GM18526 (cell line): Measurements from ENCODE around the gene PLGRKT.

Experiments used
- POLR2A ChIP-seq: IDR thresholded peaks from 3 replicates; pipeline ENCODE4 v1.6.1; 2011; ENCODE audit not compliant: insufficient read length; ENCODE audit errors: extremely low read depth

PLGRKT gene

DNA sequence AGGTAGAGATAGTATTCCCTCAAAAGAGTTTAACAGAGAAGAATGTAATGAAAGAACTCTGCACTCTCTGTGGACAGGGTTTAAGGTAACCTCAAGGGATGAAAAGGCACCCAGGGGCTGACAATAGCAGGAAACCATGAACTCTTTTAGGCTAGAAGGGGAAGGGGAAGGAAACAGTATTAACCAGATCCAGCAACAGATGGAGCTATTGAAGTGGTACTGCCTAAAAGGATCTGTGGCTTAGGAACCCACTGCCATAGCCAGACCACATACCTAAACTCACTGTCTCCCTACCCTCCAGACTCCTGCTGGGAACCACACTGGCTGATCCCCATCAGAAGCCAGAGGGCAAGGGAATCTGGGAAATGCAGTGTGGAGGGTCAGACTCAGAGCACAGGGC is 35.5 kb downstream of the PLGRKT start:
- no peak for TF ChIP-seq POLR2A

DNA sequence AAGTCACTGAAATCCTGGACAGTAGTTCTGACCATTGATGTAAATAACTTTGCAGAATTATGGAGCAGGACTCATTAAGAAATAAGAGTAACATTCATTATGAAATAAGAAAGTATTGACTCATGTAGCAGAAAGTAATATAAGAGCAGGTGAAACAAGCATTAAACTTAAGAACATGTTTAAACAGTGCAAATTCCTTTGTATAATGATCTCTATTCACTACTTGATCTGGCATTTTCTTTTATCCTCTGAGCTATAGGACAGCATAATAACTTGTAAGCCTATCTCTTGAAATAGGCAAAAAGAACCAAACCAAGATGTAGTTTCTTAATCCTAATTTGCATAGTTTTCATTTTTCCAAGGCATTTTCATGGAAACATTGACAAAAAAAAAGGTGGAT is 42.3 kb downstream of the PLGRKT start:
- no peak for TF ChIP-seq POLR2A

DNA sequence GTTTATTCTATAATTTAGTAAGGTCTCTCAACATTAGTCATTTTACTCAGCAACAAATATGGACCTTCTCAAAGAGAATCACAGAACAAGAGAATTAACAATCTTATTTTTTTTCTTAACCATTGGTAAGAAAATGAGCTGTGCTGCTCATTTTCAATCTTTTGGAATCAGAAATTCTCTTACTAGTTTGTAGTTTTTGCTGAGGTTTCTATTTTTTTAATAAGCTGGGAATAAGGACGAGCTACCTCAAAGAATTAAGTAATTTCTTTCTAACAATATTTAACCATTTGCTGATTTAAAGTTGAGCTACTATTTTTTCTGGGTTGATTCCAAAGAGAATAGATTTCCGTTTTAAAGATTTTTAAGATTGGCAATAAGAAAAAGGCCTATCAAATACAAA is 44.2 kb downstream of the PLGRKT start:
- TF ChIP-seq POLR2A = no peak

DNA sequence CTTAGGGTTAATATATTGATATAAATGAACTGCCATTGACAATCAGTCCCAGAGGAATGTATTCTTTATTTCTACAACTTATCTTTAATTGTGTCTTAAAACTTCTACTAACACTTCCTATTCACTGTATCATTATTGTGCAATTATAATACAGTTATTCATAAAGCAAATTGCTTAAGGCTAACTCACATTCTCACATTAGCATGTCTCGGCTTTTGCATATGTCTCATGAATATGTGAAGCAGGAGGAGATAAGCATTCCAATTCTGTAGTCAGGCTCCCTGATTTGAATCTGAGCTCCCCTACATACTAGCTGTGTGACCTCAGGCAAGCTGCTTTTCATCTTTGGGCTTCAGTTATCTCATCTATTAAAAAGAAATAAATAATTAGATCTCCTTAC is 45.4 kb downstream of the PLGRKT start:
- TF ChIP-seq POLR2A = no peak

DNA sequence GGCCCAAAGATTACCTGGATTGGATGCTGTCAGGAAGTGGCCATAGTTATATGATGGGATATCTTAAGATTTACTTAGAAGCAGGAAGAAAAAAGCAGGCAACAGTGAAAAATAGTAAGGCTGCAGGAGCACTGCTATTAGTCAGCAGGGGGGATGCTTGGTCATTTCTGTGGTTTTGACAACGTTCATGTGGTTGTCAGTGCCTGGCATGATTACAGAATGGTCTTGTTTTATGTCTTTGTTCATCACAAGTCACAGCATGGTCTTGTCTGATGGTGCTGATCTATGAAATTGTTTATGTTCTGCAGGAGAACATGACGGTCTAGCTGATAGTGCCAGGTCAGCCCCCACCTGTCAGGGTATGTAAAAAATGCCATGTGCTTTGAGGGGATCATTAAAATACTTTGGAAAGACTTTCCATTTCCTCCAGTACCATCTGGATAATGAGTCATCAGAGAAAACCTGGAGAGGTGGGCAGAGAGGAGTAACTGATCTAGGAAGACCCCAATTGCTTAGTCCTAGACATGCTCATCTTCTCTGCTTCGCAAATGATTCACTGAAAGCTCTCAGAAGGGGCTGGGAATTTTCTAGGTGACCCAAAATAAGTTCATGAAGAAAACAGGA is 48.5 kb downstream of the PLGRKT start:
- TF ChIP-seq POLR2A = no peak

DNA sequence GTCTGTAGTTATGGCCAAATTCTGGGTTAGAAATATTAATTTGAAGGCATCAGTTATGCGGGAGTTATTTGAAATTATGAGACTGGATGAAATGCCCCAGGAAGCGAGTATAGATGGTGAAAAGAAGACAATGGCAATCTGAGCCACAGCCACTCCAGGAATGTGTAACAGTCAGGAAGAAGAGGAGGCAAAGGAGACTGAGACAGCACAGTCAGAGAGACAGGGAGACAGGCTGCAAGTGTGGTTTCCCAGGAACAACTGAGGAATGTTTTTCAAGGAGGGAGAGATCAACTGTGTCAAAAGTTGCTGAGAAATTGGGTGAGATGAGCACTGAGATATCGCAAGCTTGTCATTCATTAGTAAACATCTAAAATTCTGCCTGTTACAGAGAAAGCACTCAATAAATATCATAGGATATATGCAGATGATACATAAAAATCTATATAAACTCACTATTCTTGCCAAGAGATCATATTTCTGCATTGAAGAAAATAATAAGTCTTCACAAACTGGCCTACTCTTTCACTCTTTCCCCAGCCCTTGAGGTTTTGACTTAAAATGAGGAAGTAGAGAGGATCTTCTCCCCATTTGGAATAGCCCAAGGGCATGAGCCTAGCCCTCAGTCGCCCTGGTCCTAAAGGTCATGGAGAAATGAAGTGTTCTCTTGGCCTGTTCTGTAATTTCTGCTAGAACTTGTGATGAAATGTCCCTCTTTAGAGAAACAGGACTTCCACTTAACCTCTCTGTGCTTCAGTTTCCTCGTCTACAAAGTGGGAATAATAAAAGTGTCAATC is 49.5 kb downstream of the PLGRKT start:
- TF ChIP-seq POLR2A = no peak

DNA sequence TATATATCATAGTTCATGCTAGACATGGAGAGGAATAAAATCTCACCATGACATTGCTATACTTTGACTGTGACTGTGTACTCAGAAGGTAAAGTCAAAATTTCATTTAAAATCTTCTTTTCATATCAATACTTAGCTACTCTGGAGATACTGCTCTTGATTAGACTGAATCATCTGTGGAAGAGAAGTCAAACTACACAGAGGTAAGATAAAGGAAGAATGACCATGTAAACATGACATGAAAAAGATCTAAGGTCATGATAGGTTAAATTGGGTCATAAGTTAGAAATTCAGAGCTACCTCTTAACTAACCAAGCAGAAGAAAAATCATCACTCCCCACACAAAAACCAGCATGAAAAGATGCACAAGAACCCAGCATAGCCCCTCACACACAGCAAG is 53.3 kb downstream of the PLGRKT start:
- no peak for TF ChIP-seq POLR2A

DNA sequence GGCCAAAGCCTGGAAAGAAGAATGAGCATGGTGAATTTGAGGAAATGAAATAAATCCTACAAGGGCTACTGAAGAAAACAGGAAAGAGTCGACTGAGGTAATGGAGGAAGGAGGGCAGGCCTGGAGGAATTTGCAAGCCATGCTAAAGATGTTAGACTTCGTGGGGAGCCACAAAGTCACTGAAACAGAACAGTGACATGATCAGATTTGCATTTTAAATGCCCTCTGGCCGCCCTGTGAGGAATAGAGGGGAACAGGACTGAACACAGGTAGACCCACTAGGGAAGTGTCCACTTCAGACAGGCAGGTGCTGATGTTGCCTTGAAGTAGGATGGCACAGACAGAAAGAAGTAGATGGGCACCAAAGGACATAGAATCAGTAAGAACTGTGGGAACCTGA is 55.2 kb downstream of the PLGRKT start:
- TF ChIP-seq POLR2A = no peak

DNA sequence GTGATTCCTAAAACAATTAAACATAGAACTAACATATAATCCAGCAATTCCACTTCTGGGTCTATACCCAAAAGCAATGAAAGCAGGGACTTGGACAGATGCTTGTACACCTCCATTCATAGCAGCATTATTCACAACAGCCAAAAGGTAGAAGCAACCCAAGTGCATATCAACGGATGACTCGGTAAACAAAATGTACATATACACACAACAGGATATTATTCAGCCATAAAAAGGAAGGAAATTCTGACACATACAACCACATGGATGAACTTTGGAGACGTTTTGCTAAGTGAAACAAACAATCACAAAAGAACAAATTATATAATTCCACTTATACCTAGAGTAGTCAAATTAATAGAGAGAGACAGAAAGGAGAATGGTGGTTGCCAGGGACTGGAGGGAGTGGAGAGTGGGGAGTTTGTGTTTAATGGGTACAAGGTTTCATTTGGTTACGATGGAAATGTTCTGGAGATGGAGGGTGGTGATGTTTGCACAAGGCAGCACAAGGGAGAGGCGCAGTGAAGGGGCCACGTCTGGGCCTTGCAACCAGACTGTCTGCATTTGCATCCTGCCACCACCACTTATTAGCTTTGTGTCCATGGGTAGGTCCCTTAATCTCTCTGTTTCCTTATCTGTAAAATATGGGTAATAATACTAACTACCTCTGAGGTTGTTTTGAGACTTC is 61.8 kb downstream of the PLGRKT start:
- no peak for TF ChIP-seq POLR2A

DNA sequence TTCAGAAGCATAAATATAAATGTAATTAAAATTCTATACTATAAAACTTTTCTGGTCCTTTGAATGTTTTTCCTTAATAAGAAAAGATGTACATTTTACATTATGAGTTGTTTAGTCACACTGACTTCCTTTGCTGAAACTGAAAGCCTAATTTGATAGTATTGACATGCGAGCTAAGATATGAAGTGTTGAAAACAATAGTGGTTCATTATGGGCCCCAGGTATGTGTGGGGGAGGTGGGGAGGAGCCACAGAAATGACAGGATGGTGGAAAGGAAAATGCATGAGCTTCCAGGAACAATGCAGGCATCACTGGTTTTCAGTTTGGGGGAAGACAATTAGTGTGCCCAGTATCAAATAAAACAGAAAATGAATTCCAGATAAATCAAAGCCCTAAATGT is 62.6 kb downstream of the PLGRKT start:
- no peak for TF ChIP-seq POLR2A

DNA sequence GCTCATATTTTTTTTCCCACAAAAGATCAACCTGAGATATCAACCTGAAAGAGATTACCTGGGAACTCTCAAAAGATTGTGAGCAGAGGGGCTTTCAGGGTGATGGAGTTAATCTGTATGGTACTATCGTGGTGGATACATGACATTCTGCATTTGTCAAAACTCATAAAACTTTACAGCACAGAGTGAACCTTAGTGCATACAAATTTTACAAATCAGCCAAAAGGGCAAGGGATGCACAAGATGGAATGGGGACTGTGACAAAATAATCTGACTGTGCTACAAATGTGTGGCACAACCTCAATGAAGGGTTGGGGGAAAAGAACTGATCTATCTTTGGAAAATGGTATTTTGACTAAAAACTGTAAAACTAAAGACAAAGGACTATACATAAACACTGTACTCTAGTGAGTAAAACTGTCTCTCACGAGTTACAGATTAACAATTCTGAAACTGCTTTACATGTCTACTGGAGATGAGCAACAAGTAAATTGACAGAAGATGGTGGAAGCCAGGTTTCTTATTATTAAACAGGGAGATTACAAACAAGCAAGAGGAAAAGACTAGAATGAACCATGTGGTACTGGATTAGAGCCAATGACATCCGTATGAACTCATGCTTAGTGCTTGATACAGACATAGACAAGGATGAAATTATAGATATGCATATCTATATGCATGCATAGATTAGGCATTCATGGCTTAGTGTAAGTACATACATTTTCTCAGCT is 73.3 kb downstream of the PLGRKT start:
- no peak for TF ChIP-seq POLR2A

DNA sequence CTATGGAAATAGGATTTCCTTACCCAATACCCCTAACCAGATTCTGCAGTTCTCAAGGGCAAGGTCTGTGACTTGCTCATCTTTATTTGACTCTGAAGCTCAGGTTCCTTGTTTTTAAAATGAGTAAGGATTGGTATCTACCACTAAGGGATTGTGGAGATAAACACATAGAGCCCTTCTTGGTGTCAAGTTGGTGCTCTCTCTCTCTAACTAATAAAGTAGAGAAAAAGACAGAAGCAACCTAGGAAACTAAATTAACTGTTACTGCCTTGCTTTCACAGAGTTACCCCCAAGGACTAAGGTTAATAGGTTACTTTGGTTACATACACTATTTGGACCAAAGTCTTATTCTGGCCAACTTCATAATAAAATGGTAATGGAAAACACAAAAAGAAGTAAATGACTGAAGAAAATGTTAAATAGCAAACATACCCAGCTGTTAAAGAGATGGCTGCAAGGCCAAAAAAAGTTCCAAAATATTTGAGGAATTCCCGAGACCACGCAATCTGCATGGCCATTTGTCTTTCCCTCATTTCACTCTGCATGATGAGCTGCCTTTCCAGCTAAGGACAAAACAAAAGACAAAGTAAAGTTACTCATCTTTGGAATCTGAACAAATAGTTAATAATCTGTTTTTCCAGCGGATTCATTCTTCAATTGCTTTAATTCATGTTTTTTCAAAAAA is 76.3 kb downstream of the PLGRKT start:
- TF ChIP-seq POLR2A = no peak

DNA sequence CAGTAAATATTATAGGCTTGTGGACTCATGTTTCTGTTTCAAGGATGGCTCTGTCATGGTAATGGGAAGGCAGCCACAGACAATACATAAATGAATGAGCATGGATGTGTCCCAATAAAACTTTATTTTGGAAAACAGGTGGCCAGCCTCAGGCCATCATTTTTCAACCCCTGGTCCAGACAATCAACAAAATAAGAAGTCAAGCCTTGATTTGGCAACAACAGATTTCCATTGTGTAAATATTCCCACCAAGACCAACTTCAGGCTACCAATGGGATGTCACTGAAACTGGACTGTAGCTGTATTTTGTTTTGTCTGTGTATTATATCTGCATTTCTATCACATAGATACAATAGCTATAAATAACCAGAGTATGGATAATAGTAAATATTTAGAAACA is 77.4 kb downstream of the PLGRKT start:
- no peak for TF ChIP-seq POLR2A

DNA sequence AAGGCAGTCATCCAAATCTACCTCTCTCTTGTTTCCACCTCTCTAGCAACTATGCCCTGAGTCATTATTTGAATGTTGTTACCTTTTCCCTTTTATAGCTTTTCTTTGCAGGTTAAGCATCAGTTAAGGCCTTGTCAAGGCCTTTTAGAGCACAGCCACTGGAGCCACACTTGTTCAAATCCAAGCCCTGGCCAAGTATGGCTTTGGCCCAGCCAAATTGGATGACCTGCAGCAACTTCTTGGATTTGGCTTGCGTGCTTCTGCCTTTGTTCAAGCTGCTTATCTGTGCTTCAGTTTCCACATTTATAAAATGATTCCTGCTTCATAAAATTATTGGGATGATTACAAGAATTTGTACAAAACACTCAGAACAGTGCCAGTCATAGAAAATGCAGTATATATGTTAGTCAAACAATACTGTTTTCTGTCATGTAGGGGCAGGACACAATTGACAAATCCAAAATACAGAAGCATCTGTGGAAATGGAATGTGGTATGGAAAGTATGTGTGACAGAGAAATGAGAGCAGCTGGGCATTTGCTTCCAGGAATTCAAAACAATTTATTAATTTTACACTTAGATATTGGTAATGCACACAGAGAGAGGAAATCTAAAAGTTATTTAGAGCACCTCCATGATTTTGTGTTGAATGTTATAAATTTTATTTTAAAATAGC is 80.2 kb downstream of the PLGRKT start:
- TF ChIP-seq POLR2A = no peak
